Endothelial cell (in vitro differentiated cells): ENCODE measurements around the gene UBASH3A. TPM values are rescaled to one million over a fixed set of nuclear protein-coding genes. Genes with fewer than 3 reads are reported as not detected.

ENCODE experiments used
- DNase-seq: peaks from one replicate; pipeline ENCODE4 v3.0.0; 2021; ENCODE audit warnings: low spot score
- H3K27ac Mint-ChIP-seq: one replicate; pipeline ENCODE4 v1.8.0; 2021; ENCODE audit warnings: mixed read lengths, inconsistent platforms; ENCODE audit not compliant: unreplicated experiment
- H3K27me3 Mint-ChIP-seq: one replicate; pipeline ENCODE4 v1.8.0; 2021; ENCODE audit warnings: mild to moderate bottlenecking, moderate library complexity, mixed read lengths, inconsistent platforms; ENCODE audit not compliant: unreplicated experiment
- H3K36me3 Mint-ChIP-seq: one replicate; pipeline ENCODE4 v1.8.0; 2021; ENCODE audit warnings: mild to moderate bottlenecking, low read depth, mixed read lengths, inconsistent platforms; ENCODE audit not compliant: unreplicated experiment
- H3K4me1 Mint-ChIP-seq: one replicate; pipeline ENCODE4 v1.8.0; 2021; ENCODE audit warnings: mild to moderate bottlenecking, mixed read lengths, inconsistent platforms; ENCODE audit not compliant: unreplicated experiment
- H3K4me3 Mint-ChIP-seq: one replicate; pipeline ENCODE4 v1.8.0; 2021; ENCODE audit warnings: mild to moderate bottlenecking, mixed read lengths, inconsistent platforms; ENCODE audit not compliant: unreplicated experiment
- H3K9me3 Mint-ChIP-seq: one replicate; pipeline ENCODE4 v1.8.0; 2021; ENCODE audit warnings: mixed read lengths, inconsistent platforms; ENCODE audit not compliant: unreplicated experiment
- total RNA-seq: library from RNA; stranded (reverse); fragmentation: NEBNext Ultra II Directional; extraction: Animal tissue kit (Norgen Biotek cat#: 25700); gene quantifications from one replicate; pipeline ENCODE4 v1.2.1, GENCODE V29; 2021; ENCODE audit not compliant: unreplicated experiment
- TF ChIP-seq, protein P1 (sequence below): fragments of 200-600 bp; sonication (generic); IDR thresholded peaks from one replicate; pipeline ENCODE4 v1.5.0; 2021; ENCODE audit warnings: antibody characterized with exemption; ENCODE audit not compliant: unreplicated experiment

Gene UBASH3A
- total RNA-seq, 1 donor from 2014 or later: not detected

DNA sequence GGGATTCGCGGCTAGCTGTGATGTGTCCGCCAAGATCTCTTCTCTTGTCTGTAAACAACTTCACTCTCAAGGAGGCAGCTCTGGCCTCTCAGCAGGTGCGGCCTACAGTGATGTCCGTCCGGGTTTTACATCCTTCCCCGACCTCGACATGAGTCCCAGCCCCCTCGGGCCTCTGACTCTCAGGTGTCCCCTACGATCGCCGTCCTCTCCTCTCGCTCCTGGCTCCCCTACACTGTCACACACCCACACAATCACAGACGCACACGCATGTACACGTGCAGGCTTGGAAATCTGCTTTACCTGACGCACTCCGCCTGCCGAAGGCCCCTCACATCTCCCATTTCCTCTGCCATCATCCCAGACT, 93.1 kb downstream of the UBASH3A start:
- Mint-ChIP-seq H3K4me3 (peak overlapping the region; percentile 90), H3K27ac (peak overlapping the region; percentile 65), H3K9me3 (no peaks in the 10 kb centered on the region), H3K27me3 (peaks cover 6% of the 10 kb centered on the region), H3K4me1 (peaks cover 26% of the 10 kb centered on the region), H3K36me3 (peaks cover 4% of the 10 kb centered on the region)
- no peak for DNase-seq
- TF ChIP-seq, protein P1, sequence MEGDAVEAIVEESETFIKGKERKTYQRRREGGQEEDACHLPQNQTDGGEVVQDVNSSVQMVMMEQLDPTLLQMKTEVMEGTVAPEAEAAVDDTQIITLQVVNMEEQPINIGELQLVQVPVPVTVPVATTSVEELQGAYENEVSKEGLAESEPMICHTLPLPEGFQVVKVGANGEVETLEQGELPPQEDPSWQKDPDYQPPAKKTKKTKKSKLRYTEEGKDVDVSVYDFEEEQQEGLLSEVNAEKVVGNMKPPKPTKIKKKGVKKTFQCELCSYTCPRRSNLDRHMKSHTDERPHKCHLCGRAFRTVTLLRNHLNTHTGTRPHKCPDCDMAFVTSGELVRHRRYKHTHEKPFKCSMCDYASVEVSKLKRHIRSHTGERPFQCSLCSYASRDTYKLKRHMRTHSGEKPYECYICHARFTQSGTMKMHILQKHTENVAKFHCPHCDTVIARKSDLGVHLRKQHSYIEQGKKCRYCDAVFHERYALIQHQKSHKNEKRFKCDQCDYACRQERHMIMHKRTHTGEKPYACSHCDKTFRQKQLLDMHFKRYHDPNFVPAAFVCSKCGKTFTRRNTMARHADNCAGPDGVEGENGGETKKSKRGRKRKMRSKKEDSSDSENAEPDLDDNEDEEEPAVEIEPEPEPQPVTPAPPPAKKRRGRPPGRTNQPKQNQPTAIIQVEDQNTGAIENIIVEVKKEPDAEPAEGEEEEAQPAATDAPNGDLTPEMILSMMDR: no peak

Other genes starting within 250 kb of the UBASH3A start
- 48.9 TPM for gene ABCG1, start 184.8 kb upstream of the UBASH3A start, total RNA-seq
- gene TFF3, start 88.5 kb upstream of the UBASH3A start, total RNA-seq: not detected
- not detected for gene TFF2, start 52.9 kb upstream of the UBASH3A start, total RNA-seq
- not detected for gene TFF1, start 37.4 kb upstream of the UBASH3A start, total RNA-seq
- not detected for gene TMPRSS3, start 7.8 kb upstream of the UBASH3A start, total RNA-seq
- 0.82 TPM for gene RSPH1, start 92.3 kb downstream of the UBASH3A start, total RNA-seq
- gene SLC37A1, start 110.0 kb downstream of the UBASH3A start, total RNA-seq: 12.3 TPM
- gene PDE9A, start 249.7 kb downstream of the UBASH3A start, total RNA-seq: 20.7 TPM